Measurements from ENCODE around the gene PEX11A. TPM values are rescaled to one million over a fixed set of nuclear protein-coding genes. Genes with fewer than 3 reads are reported as not detected.

The PEX11A gene
- total RNA-seq, 4 donors from 2014 or later: 10.0 to 46.4 (median 21.8) TPM

- no peaks in the 10 kb centered on the region for H3K4me1 ChIP-seq
- ATAC-seq (no peak), DNase-seq (no peak)
- no peak overlapping the region for H3K4me3 ChIP-seq
- no peaks in the 10 kb centered on the region for H3K9me3 ChIP-seq
- intact Hi-C loops (cut with DNase I; ENCODE audit: low total_unique reads): loop anchor here (10.0 kb wide), 1 partner anchor 54 kb away; the partner anchor contains the start of genes PEX11A and WDR93
- H3K27me3 ChIP-seq: no peaks in the 10 kb centered on the region
- in situ Hi-C loops (cut with MboI; ENCODE audit: low sequenced_read_pairs in 4 of 4): no loop called here
- H3K36me3 ChIP-seq: no peaks in the 10 kb centered on the region
- H3K27ac ChIP-seq: no peak overlapping the region
- TF ChIP-seq POLR2A (IDR thresholded peaks at IDR 0.05) (no peak), CTCF (IDR thresholded peaks at IDR 0.05 in 4 of 5, conservative IDR thresholded peaks at IDR 0.05 in 1 of 5) (no peak)
Measured at GRCh38 chr15:89641053-89641452, 49.5 kb downstream of the PEX11A start.

GRCh38 chr15:89640245-89640644 is 50.3 kb downstream of the PEX11A start:
- H3K9me3 ChIP-seq: no peaks in the 10 kb centered on the region
- no peak for ATAC-seq
- H3K36me3 ChIP-seq: no peaks in the 10 kb centered on the region
- no peak overlapping the region for H3K27ac ChIP-seq
- TF ChIP-seq CTCF (IDR thresholded peaks at IDR 0.05 in 4 of 5, conservative IDR thresholded peaks at IDR 0.05 in 1 of 5): no peak
- no peak for TF ChIP-seq POLR2A (IDR thresholded peaks at IDR 0.05)
- no peak overlapping the region for H3K4me3 ChIP-seq
- in situ Hi-C loops (cut with MboI; ENCODE audit: low sequenced_read_pairs in 4 of 4) (no loop called here), intact Hi-C loops (cut with DNase I; ENCODE audit: low total_unique reads) (loop anchor here (10.0 kb wide), 1 partner anchor 55 kb away; the partner anchor contains the start of genes PEX11A and WDR93)
- no peaks in the 10 kb centered on the region for H3K27me3 ChIP-seq
- DNase-seq: no peak
- H3K4me1 ChIP-seq: no peaks in the 10 kb centered on the region

- H3K4me1 ChIP-seq: no peaks in the 10 kb centered on the region
- DNase-seq (no peak), ATAC-seq (no peak)
- no peak overlapping the region for H3K4me3 ChIP-seq
- in situ Hi-C loops (cut with MboI; ENCODE audit: low sequenced_read_pairs in 4 of 4): no loop called here
- no peaks in the 10 kb centered on the region for H3K27me3 ChIP-seq
- no peaks in the 10 kb centered on the region for H3K9me3 ChIP-seq
- H3K36me3 ChIP-seq: no peaks in the 10 kb centered on the region
- TF ChIP-seq POLR2A (IDR thresholded peaks at IDR 0.05) (no peak), CTCF (IDR thresholded peaks at IDR 0.05 in 4 of 5, conservative IDR thresholded peaks at IDR 0.05 in 1 of 5) (no peak)
- H3K27ac ChIP-seq: no peak overlapping the region
- intact Hi-C loops (cut with DNase I; ENCODE audit: low total_unique reads): no loop called here
Measured at GRCh38 chr15:89633585-89633984, 57.0 kb downstream of the PEX11A start.

GRCh38 chr15:89632563-89633430 is 57.8 kb downstream of the PEX11A start:
- DNase-seq (no peak), ATAC-seq (no peak)
- intact Hi-C loops (cut with DNase I; ENCODE audit: low total_unique reads) (no loop called here), in situ Hi-C loops (cut with MboI; ENCODE audit: low sequenced_read_pairs in 4 of 4) (no loop called here)
- H3K4me1 ChIP-seq: no peaks in the 10 kb centered on the region
- H3K36me3 ChIP-seq: no peaks in the 10 kb centered on the region
- TF ChIP-seq CTCF (IDR thresholded peaks at IDR 0.05 in 4 of 5, conservative IDR thresholded peaks at IDR 0.05 in 1 of 5): no peak
- no peak for TF ChIP-seq POLR2A (IDR thresholded peaks at IDR 0.05)
- no peaks in the 10 kb centered on the region for H3K27me3 ChIP-seq
- H3K27ac ChIP-seq: no peak overlapping the region
- no peaks in the 10 kb centered on the region for H3K9me3 ChIP-seq
- no peak overlapping the region for H3K4me3 ChIP-seq

Data from gastrocnemius medialis (tissue), 4 donors.